Upper lobe of left lung (tissue), 4 donors: ENCODE results near the gene NUDT5.

Source experiments
- CTCF ChIP-seq, 6 experiments: fragments of 450-650 bp in 4 of 6; fragments of 200-600 bp in 2 of 6; sonication (generic) in 2 of 6; IDR thresholded peaks; one replicate each; pipeline ENCODE4 v1.5.1; 2016 to 2019; ENCODE audit warnings: antibody characterized with exemption in 6 of 6
- POLR2AphosphoS5 ChIP-seq, 2 donors: sonication (generic); formaldehyde crosslinking; IDR thresholded peaks; one replicate each; pipeline ENCODE4 v1.5.1; 2017; ENCODE audit warnings: antibody characterized with exemption in 2 of 2

GRCh38 chr10:12165999-12166775 lies 29.5 kb downstream of the NUDT5 start:
- TF ChIP-seq CTCF (IDR thresholded peaks at IDR 0.05) (no peak), POLR2AphosphoS5 (IDR thresholded peaks at IDR 0.05) (no peak)
